ENCODE results near the gene KLF14. TPM values are rescaled to one million over a fixed set of nuclear protein-coding genes. Genes with fewer than 3 reads are reported as not detected.
"Not testable (repeated sequence)": the region's sequence is repeated elsewhere in the genome, so short reads cannot be mapped to it uniquely, and the experiment has no call there.

Gene KLF14
- total RNA-seq: under 1 TPM in 1 of 2 donors, not detected in 1; 0.12 TPM
- not detected for polyA plus RNA-seq
- long read RNA-seq, donor 1: 0 reads
- long read RNA-seq, donor 2: 0 reads

- peak within 1 kb of the TSS; percentile 52 to 71 for H3K4me3 ChIP-seq (ENCODE audit: low read length in 2 of 2)
- intact Hi-C loops (cut with DNase I): no loop called here
- no peaks in the 10 kb centered on the region for H3K36me3 ChIP-seq (ENCODE audit: control insufficient read depth in 1 of 2, insufficient read depth in 2 of 2, low read length in 1 of 2)
- ATAC-seq (ENCODE audit: low FRiP score) (no peak), DNase-seq (no peak)
- H3K4me1 ChIP-seq (ENCODE audit: control insufficient read depth in 1 of 2, insufficient read depth in 2 of 2, low read length in 2 of 2): no peaks in the 10 kb centered on the region
- no peak within 1 kb of the TSS for H3K27ac ChIP-seq (ENCODE audit: low read depth in 1 of 2, low read length in 2 of 2)
- peaks cover 0 to 4% of the 10 kb centered on the region in 2 donors for H3K27me3 ChIP-seq (ENCODE audit: control insufficient read depth in 1 of 2, insufficient read depth in 2 of 2, low read length in 1 of 2)
- H3K9me3 ChIP-seq (ENCODE audit: control insufficient read depth, low read length): peaks cover 27% of the 10 kb centered on the region
- WGBS, 2 donors: 4% methylated on average over 60 to 100 of the region's 100 CpGs
These were observed at the start of gene KLF14 for GRCh38 chr7:130733931-130734814. Gene KLF14, minus strand, starts transcription at chr7:130734207. Its CDS starts 174 bp downstream, at chr7:130734033.

GRCh38 chr7:130781346-130781745, 47.3 kb upstream of the KLF14 start:
- Histone ChIP-seq H3K36me3 (ENCODE audit: control insufficient read depth in 1 of 2, insufficient read depth in 2 of 2, low read length in 1 of 2) (no peaks in the 10 kb centered on the region), H3K4me3 (ENCODE audit: low read length in 2 of 2) (no peak overlapping the region), H3K27ac (ENCODE audit: low read depth in 1 of 2, low read length in 2 of 2) (no peak overlapping the region), H3K4me1 (ENCODE audit: control insufficient read depth in 1 of 2, insufficient read depth in 2 of 2, low read length in 2 of 2) (no peaks in the 10 kb centered on the region), H3K27me3 (ENCODE audit: control insufficient read depth in 1 of 2, insufficient read depth in 2 of 2, low read length in 1 of 2) (peaks cover 0 to 3% of the 10 kb centered on the region in 2 donors), H3K9me3 (ENCODE audit: control insufficient read depth, low read length) (no peaks in the 10 kb centered on the region)
- no peak for ATAC-seq (ENCODE audit: low FRiP score)
- intact Hi-C loops (cut with DNase I): no loop called here
- no peak for DNase-seq

DNA sequence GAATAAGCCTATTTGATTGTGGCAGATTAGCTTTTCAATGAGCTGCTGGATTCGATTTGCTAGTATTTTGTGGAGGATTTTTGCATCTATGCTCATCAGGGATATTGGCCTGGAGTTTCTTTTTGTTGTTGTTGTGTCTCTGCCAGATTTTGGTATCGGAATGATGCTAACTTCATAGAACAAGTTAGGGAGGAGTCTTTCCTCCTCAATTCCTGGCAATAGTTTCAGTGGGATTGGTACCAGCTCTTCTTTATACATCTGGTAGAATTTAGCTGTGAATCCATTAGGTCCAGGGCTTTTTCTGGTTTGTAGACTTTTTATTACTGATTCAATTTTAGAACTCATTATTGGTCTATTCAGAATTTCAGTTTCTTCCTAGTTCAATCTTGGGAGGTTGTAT, 43.4 kb upstream of the KLF14 start:
- no peak for DNase-seq
- Histone ChIP-seq H3K27me3 (ENCODE audit: control insufficient read depth in 1 of 2, insufficient read depth in 2 of 2, low read length in 1 of 2) (peaks cover 0 to 3% of the 10 kb centered on the region in 2 donors), H3K36me3 (ENCODE audit: control insufficient read depth in 1 of 2, insufficient read depth in 2 of 2, low read length in 1 of 2) (no peaks in the 10 kb centered on the region), H3K9me3 (ENCODE audit: control insufficient read depth, low read length) (no peaks in the 10 kb centered on the region), H3K4me3 (ENCODE audit: low read length in 2 of 2) (no peak overlapping the region), H3K4me1 (ENCODE audit: control insufficient read depth in 1 of 2, insufficient read depth in 2 of 2, low read length in 2 of 2) (no peaks in the 10 kb centered on the region), H3K27ac (ENCODE audit: low read depth in 1 of 2, low read length in 2 of 2) (no peak overlapping the region)
- 62 to 66% methylated on average over 2 of the region's 2 CpGs for WGBS, 2 donors
- ATAC-seq (ENCODE audit: low FRiP score): no peak
- intact Hi-C loops (cut with DNase I): no loop called here

- WGBS, 2 donors: 86 to 89% methylated on average over 5 of the region's 5 CpGs
- H3K27ac ChIP-seq (ENCODE audit: low read depth in 1 of 2, low read length in 2 of 2); DNase-seq; H3K9me3 ChIP-seq (ENCODE audit: control insufficient read depth, low read length); H3K4me3 ChIP-seq (ENCODE audit: low read length in 2 of 2); H3K27me3 ChIP-seq (ENCODE audit: control insufficient read depth in 1 of 2, insufficient read depth in 2 of 2, low read length in 1 of 2); H3K4me1 ChIP-seq (ENCODE audit: control insufficient read depth in 1 of 2, insufficient read depth in 2 of 2, low read length in 2 of 2); H3K36me3 ChIP-seq (ENCODE audit: control insufficient read depth in 1 of 2, insufficient read depth in 2 of 2, low read length in 1 of 2); ATAC-seq (ENCODE audit: low FRiP score); intact Hi-C loops (cut with DNase I): not testable (repeated sequence)
These were observed 38.4 kb upstream of the KLF14 start for GRCh38 chr7:130772456-130772855.

- intact Hi-C loops (cut with DNase I): no loop called here
- H3K4me3 ChIP-seq (ENCODE audit: low read length in 2 of 2): no peak overlapping the region
- H3K9me3 ChIP-seq (ENCODE audit: control insufficient read depth, low read length): no peaks in the 10 kb centered on the region
- DNase-seq: no peak
- H3K36me3 ChIP-seq (ENCODE audit: control insufficient read depth in 1 of 2, insufficient read depth in 2 of 2, low read length in 1 of 2): no peaks in the 10 kb centered on the region
- no peak overlapping the region for H3K27ac ChIP-seq (ENCODE audit: low read depth in 1 of 2, low read length in 2 of 2)
- H3K4me1 ChIP-seq (ENCODE audit: control insufficient read depth in 1 of 2, insufficient read depth in 2 of 2, low read length in 2 of 2): no peaks in the 10 kb centered on the region
- ATAC-seq (ENCODE audit: low FRiP score): no peak
- H3K27me3 ChIP-seq (ENCODE audit: control insufficient read depth in 1 of 2, insufficient read depth in 2 of 2, low read length in 1 of 2): no peaks in the 10 kb centered on the region
- WGBS, 2 donors: 97 to 98% methylated on average over 1 of the region's 1 CpG
These were observed 34.8 kb upstream of the KLF14 start for GRCh38 chr7:130768854-130769253.

GRCh38 chr7:130764569-130764968, 30.6 kb upstream of the KLF14 start:
- DNase-seq; H3K9me3 ChIP-seq (ENCODE audit: control insufficient read depth, low read length); H3K27me3 ChIP-seq (ENCODE audit: control insufficient read depth in 1 of 2, insufficient read depth in 2 of 2, low read length in 1 of 2); H3K36me3 ChIP-seq (ENCODE audit: control insufficient read depth in 1 of 2, insufficient read depth in 2 of 2, low read length in 1 of 2); H3K4me3 ChIP-seq (ENCODE audit: low read length in 2 of 2); H3K27ac ChIP-seq (ENCODE audit: low read depth in 1 of 2, low read length in 2 of 2); ATAC-seq (ENCODE audit: low FRiP score); intact Hi-C loops (cut with DNase I); H3K4me1 ChIP-seq (ENCODE audit: control insufficient read depth in 1 of 2, insufficient read depth in 2 of 2, low read length in 2 of 2): not testable (repeated sequence)
- 93 to 95% methylated on average over 4 of the region's 4 CpGs for WGBS, 2 donors

- Histone ChIP-seq H3K4me1 (ENCODE audit: control insufficient read depth in 1 of 2, insufficient read depth in 2 of 2, low read length in 2 of 2) (no peaks in the 10 kb centered on the region), H3K4me3 (ENCODE audit: low read length in 2 of 2) (no peak overlapping the region), H3K27me3 (ENCODE audit: control insufficient read depth in 1 of 2, insufficient read depth in 2 of 2, low read length in 1 of 2) (no peaks in the 10 kb centered on the region), H3K9me3 (ENCODE audit: control insufficient read depth, low read length) (no peaks in the 10 kb centered on the region), H3K27ac (ENCODE audit: low read depth in 1 of 2, low read length in 2 of 2) (no peak overlapping the region), H3K36me3 (ENCODE audit: control insufficient read depth in 1 of 2, insufficient read depth in 2 of 2, low read length in 1 of 2) (no peaks in the 10 kb centered on the region)
- intact Hi-C loops (cut with DNase I): no loop called here
- no peak for ATAC-seq (ENCODE audit: low FRiP score)
- DNase-seq: no peak
- WGBS, 2 donors: 2 to 3% methylated on average over 2 of the region's 2 CpGs
These were observed 24.5 kb upstream of the KLF14 start for GRCh38 chr7:130758429-130759056.

- no peak overlapping the region for H3K4me3 ChIP-seq (ENCODE audit: low read length in 2 of 2)
- no peaks in the 10 kb centered on the region for H3K4me1 ChIP-seq (ENCODE audit: control insufficient read depth in 1 of 2, insufficient read depth in 2 of 2, low read length in 2 of 2)
- no peaks in the 10 kb centered on the region for H3K27me3 ChIP-seq (ENCODE audit: control insufficient read depth in 1 of 2, insufficient read depth in 2 of 2, low read length in 1 of 2)
- whole genome bisulfite sequencing, 2 donors: 71 to 79% methylated on average over 2 of the region's 2 CpGs
- ATAC-seq (ENCODE audit: low FRiP score) (no peak), DNase-seq (no peak)
- H3K36me3 ChIP-seq (ENCODE audit: control insufficient read depth in 1 of 2, insufficient read depth in 2 of 2, low read length in 1 of 2): no peaks in the 10 kb centered on the region
- no peak overlapping the region for H3K27ac ChIP-seq (ENCODE audit: low read depth in 1 of 2, low read length in 2 of 2)
- intact Hi-C loops (cut with DNase I): no loop called here
- no peaks in the 10 kb centered on the region for H3K9me3 ChIP-seq (ENCODE audit: control insufficient read depth, low read length)
These were observed 22.3 kb upstream of the KLF14 start for GRCh38 chr7:130756316-130756715.

DNA sequence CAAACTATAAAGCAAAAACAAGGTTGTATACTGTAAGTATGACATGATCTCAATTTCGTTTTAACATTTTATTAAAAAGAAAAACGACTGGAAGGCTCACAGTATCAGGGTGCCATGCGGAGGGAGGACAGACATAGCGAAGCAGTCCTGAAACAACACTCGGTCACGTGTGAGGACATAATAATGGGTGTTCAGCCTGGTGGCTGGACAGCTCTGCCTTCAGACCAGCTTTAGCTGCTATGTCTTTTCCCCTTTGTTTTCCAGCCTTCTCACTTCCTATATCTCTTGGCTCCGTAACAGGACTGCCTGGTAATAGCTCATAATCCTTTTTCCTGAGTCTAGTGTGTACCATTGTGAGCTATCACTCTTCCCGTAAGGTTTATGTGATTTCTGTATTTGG, 18.4 kb upstream of the KLF14 start:
- intact Hi-C loops (cut with DNase I): no loop called here
- H3K27me3 ChIP-seq (ENCODE audit: control insufficient read depth in 1 of 2, insufficient read depth in 2 of 2, low read length in 1 of 2): no peaks in the 10 kb centered on the region
- H3K4me1 ChIP-seq (ENCODE audit: control insufficient read depth in 1 of 2, insufficient read depth in 2 of 2, low read length in 2 of 2): no peaks in the 10 kb centered on the region
- DNase-seq: no peak
- H3K36me3 ChIP-seq (ENCODE audit: control insufficient read depth in 1 of 2, insufficient read depth in 2 of 2, low read length in 1 of 2): no peaks in the 10 kb centered on the region
- H3K4me3 ChIP-seq (ENCODE audit: low read length in 2 of 2): no peak overlapping the region
- H3K9me3 ChIP-seq (ENCODE audit: control insufficient read depth, low read length): no peaks in the 10 kb centered on the region
- no peak overlapping the region for H3K27ac ChIP-seq (ENCODE audit: low read depth in 1 of 2, low read length in 2 of 2)
- ATAC-seq (ENCODE audit: low FRiP score): no peak
- 67 to 71% methylated on average over 8 of the region's 8 CpGs for WGBS, 2 donors

All from aorta (tissue), 5 donors.